HS-27A (cell line): ENCODE results near the gene FAHD2A.
"Not testable (repeated sequence)": the region's sequence is repeated elsewhere in the genome, so short reads cannot be mapped to it uniquely, and the experiment has no call there.

Source experiments
- DNase-seq: peaks from one replicate; pipeline ENCODE4 v3.0.0-alpha.2; 2012; ENCODE audit warnings: low read depth, missing footprints

The FAHD2A gene

GRCh38 chr2:95376311-95377215 is 25.9 kb upstream of the FAHD2A start:
- no peak for DNase-seq

GRCh38 chr2:95377216-95378123 is 25.0 kb upstream of the FAHD2A start:
- DNase-seq: no peak

DNA sequence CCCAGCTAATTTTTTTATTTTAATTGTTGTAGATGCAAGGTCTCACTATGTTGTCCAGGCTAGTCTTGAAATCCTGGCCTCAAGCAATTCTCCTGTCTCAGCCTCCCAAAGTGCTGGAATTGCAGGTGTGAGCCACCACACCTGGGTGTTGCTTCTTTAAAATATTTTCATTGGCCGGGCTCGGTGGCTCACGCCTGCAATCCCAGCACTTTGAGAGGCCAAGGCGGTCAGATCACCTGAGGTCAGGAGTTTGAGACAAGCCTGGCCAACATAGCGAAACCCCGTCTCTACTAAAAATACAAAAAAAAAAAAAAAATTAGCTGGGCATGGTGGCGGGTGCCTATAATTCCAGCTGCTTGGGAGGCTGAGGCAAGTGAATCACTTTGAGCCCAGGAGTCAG is 24.2 kb upstream of the FAHD2A start:
- DNase-seq: not testable (repeated sequence)

DNA sequence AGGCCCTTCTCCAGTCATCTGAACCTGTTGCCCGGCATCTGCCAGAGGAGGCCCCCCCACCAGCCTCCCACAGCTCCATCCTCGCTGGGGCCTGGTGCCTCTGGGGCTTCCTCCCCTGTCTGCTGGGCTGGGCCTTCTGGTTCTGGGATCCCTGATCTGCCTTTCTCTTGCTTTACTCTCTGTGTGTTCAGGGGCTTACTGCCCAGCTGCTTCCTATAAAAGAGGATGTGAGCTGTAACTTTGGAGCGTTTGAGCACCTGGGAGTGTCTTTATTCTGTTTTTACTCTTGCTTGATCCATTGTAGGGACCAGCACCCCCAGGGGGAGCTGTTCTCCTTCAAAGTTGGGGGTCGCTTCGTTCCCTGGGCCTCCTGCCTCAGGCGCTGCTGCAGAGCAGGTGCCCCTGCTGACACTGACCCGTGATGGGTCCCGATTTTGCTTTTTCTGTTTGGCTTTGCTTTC is 23.1 kb upstream of the FAHD2A start:
- DNase-seq: no peak

DNA sequence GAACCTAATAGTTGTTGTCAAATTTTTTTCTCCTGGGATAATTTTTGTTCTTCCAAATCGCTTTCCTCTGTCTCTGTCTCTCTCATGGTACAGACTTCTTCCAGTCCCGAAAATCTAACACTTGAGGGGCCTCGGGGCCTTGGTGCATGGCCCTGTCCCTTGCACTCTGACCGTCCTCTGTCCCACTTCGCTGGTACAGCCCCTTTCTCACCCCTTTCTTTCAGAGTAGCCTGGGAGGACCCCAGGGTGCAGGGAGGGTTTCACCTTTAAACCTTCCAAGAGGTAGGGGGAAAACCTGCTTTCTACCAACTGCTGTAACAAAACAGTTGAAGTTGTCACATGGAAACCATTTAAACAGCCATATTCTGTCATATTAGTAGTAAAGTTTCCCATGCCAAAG is 22.2 kb upstream of the FAHD2A start:
- no peak for DNase-seq

DNA sequence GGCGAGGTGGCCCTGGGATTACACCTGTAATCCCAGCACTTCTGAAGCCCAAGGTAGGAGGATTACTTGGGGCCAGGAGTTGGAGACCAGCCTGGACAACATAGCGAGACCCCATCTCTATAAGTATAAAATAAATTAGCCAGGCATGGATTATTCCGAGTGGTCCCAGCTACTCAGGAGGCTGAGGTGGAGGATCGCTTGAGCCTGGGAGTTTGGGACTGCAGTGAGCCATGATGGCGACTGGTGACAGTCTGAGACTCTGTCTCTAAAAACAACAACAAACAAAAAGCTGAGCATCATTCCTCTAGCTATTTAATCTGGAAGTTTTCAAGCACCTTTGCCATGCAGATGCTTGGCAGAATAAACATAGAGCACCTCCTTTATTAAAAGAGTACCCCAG is 21.8 kb upstream of the FAHD2A start:
- DNase-seq: no peak

DNA sequence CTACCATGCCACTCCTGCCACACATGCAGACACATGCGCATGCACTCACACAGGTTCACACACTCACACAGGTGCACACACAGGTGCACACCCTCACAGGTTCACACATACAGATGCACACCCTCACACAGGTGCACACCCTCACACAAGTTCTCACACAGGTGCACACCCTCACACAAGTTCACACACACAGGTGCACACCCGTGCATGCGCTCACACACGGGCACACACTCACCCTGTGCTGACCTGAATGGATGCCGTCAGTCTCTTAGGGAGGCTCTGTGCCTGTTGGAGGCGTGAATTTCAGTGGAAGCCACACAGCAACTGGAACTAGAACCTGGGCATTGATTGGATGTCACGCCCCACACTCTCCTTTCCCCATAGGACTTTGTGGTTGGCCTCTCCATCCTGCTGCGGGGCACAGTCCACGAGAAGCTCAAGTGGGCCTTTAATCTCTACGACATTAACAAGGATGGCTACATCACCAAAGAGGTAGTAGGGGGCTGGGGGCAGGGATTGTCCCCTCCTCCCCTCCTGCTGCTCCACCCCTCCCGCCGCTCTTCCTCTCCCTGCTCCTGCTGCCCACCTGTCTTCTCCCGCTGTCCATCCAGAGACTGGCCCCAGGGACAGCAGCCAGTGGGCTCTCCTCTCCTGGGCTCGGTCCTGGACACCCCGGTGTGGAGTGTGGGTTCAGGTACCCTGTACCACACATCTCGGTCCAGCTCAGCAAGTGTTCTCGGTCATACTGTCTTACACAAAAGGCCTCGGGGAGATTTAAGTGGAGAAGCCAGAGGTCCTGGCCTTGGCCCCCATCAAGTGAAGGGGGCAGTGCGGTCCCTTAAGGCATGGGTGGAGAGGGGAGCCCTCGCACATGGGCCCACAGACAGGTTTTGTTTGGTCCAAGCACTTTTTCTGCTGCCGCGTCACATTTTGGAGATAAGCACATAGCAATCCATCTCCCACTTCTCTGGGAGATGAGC is 21.0 kb upstream of the FAHD2A start:
- no peak for DNase-seq

GRCh38 chr2:95382192-95382591 is 20.3 kb upstream of the FAHD2A start:
- DNase-seq: no peak

- DNase-seq: no peak
These were observed 19.5 kb upstream of the FAHD2A start for GRCh38 chr2:95382686-95383634.

DNA sequence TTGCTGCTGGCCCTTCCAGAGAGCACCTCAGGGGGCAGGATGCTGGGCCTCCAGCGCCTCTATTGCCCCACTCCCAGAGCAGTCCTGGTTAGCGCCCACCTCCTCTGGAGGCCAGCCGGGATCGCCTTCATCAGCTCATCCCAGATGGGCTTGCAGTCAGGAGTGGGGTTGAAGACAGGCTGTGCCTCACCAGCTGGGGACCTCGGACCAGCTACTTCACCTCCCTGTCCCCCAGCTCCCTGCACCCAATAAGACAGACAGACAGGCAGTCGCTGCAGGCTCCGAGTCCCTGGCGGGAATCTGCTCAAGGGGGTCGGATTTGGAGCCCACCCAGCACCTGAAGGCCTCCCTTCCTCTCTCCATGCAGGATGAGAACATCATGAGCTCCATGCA is 18.9 kb upstream of the FAHD2A start:
- no peak for DNase-seq

DNA sequence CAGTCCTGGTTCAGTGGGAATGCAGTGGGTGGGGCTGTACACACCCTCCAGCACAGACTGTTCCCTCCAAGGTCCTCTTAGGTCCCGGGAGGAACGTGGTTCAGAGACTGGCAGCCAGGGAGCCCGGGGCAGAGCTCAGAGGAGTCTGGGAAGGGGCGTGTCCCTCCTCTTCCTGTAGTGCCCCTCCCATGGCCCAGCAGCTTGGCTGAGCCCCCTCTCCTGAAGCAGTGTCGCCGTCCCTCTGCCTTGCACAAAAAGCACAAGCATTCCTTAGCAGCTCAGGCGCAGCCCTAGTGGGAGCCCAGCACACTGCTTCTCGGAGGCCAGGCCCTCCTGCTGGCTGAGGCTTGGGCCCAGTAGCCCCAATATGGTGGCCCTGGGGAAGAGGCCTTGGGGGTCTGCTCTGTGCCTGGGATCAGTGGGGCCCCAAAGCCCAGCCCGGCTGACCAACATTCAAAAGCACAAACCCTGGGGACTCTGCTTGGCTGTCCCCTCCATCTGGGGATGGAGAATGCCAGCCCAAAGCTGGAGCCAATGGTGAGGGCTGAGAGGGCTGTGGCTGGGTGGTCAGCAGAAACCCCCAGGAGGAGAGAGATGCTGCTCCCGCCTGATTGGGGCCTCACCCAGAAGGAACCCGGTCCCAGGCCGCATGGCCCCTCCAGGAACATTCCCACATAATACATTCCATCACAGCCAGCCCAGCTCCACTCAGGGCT is 17.5 kb upstream of the FAHD2A start:
- no peak for DNase-seq

GRCh38 chr2:95385570-95385984 is 16.9 kb upstream of the FAHD2A start:
- no peak for DNase-seq

- no peak for DNase-seq
These were observed 16.5 kb upstream of the FAHD2A start for GRCh38 chr2:95386031-95386430.

GRCh38 chr2:95387358-95387757 is 15.2 kb upstream of the FAHD2A start:
- no peak for DNase-seq

DNA sequence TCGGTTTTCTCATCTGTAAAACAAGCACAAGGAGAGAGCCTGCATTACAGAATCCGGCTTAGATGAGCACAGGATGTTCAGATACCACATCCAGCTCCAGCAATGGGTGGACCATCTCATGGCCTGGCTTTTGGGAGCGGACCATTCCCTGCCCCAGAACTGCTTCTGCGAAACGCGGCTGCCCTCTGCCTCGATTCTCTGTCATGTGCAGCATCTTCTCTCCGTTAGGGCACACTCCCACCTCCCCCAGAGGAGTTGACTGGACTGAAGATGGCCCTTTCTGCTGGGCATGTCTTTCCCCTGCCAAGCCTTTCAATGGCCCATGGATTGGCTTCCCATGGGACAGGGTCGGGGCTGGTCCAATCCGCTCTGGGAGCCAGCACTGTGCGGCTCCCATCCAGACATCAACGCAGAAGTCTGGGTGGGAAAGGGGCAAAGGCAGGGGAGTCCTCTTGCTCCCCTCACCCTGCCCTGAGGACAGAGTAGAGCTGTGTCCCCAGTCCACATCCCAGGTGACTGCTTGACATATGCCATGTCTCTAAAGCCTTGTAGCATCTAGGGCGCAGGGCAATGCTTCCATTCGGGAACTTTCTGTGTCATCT is 14.3 kb upstream of the FAHD2A start:
- DNase-seq: no peak

DNA sequence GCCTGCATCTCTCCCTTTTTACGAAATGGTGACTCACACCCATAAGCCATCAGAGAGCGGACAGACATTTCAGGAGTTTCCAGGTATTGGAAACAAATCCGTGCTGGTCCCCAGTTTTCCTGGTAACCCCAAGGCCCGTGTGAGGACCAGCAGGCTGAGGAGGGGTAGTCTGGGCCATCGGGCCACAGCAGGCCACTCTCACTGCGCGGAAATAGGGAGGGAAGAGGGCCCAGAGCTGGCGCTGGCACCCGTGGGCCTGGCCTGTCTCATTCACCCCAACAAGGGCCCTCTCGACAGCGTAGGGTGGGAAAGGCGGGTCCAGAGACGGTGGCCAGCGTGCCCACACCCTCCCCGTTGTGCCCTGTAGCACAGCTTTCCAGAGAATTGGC is 13.7 kb upstream of the FAHD2A start:
- no peak for DNase-seq

DNA sequence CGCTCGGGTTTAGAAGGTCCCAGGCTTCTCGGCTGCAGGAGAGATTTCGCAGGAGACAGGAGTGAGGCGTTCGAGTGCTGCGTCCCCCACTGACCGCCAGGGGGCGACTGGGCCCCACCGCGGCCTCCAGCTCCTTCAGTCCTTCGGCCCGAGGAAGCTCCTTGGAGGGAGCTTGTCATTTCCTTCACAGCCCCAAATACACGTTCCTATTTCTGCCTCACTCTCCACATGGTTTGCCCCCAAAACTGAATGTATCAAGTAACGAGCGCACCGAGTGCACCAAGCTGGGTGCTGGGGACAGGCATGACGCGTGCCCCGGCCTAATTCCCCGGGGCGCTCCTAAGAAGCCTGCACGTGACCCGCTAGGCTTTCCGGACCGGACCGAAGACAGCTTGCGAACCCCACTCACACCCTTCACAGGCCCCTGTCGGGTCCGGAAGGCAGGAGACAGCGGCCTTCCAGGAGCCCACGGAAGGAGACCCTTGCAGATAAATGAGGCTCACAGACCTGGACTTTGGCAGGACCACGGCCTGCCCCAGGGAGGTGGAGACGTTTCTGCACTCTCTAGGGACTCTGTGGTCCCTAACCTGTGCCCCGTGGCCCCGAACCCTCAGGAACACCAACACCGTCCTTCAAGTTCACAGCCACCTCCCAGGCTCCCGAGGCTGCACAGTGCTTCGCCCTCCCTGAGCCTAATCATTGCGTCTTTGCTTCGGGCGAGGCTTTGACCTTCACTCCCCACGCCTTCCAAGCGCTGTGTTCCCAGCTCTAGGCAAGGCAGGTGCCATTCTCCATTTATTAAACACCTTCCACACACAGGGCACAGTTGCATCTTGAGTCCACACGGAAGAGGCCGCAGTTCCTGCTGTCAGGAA is 13.0 kb upstream of the FAHD2A start:
- no peak for DNase-seq

- DNase-seq: no peak
These were observed 12.1 kb upstream of the FAHD2A start for GRCh38 chr2:95390272-95390880.
